HepG2 (cell line): ENCODE data around the gene SPECC1L.
"Not testable (repeated sequence)": the region's sequence is repeated elsewhere in the genome, so short reads cannot be mapped to it uniquely, and the experiment has no call there.

ENCODE experiments used
- ATRX ChIP-seq: sonication (generic); formaldehyde crosslinking; IDR thresholded peaks from 2 replicates; pipeline ENCODE4 v1.4.0; 2020; ENCODE audit warnings: missing genetic modification reagents, borderline replicate concordance
- CTCF ChIP-seq: sonication (generic); formaldehyde crosslinking; IDR thresholded peaks from 2 replicates; pipeline ENCODE4 v1.5.0; 2020; ENCODE audit warnings: mild to moderate bottlenecking, missing genetic modification reagents, moderate library complexity
- EP300 ChIP-seq, 3 experiments: sonication (generic) in 1 of 3; formaldehyde crosslinking in 1 of 3; IDR thresholded peaks; 2 replicates each; pipeline versions ENCODE4 v1.5.1 to v1.6.1; 2011 to 2020; ENCODE audit warnings: low read depth in 2 of 3, low read length in 2 of 3, borderline replicate concordance in 1 of 3, improper control_type of control experiment in 1 of 3, mild to moderate bottlenecking in 1 of 3, missing genetic modification reagents in 1 of 3, moderate library complexity in 1 of 3
- JDP2 ChIP-seq: sonication (generic); formaldehyde crosslinking; IDR thresholded peaks from 2 replicates; pipeline ENCODE4 v1.8.1; 2022; ENCODE audit warnings: missing genetic modification reagents, borderline replicate concordance
- MAFF ChIP-seq: IDR thresholded peaks from 2 replicates; pipeline ENCODE4 v1.6.1; 2011; ENCODE audit warnings: low read depth, low read length, improper control_type of control experiment
- RAD21 ChIP-seq: fragments of 450-650 bp; formaldehyde crosslinking; IDR thresholded peaks from 2 replicates; pipeline ENCODE4 v1.5.0; 2020; ENCODE audit warnings: mild to moderate bottlenecking
- REST ChIP-seq, 2 experiments: IDR thresholded peaks; 2 replicates each; pipeline ENCODE4 v1.6.1; 2011 to 2012; ENCODE audit warnings: low read length in 2 of 2, borderline replicate concordance in 1 of 2, low read depth in 1 of 2, mild to moderate bottlenecking in 1 of 2, moderate library complexity in 1 of 2
- RFXANK ChIP-seq: IDR thresholded peaks from 2 replicates; pipeline ENCODE4 v1.6.1; 2016
- SIX4 ChIP-seq: sonication (generic); formaldehyde crosslinking; IDR thresholded peaks from 2 replicates; pipeline ENCODE4 v1.4.0; 2020; ENCODE audit warnings: missing genetic modification reagents
- TCF12 ChIP-seq, 2 experiments: fragments of 450-650 bp in 1 of 2; sonication (generic) in 1 of 2; formaldehyde crosslinking in 1 of 2; IDR thresholded peaks; 2 replicates each; pipeline versions ENCODE4 v1.6.1 to v1.8.0; 2017 to 2022; ENCODE audit warnings: antibody characterized with exemption in 1 of 2, mild to moderate bottlenecking in 1 of 2, missing genetic modification reagents in 1 of 2, moderate library complexity in 1 of 2
- ZFX ChIP-seq: sonication (generic); formaldehyde crosslinking; IDR thresholded peaks from 2 replicates; pipeline ENCODE4 v1.4.0; 2020; ENCODE audit warnings: mild to moderate bottlenecking, low read depth, missing genetic modification reagents, moderate library complexity
- ZNF230 ChIP-seq: sonication (generic); formaldehyde crosslinking; IDR thresholded peaks from 2 replicates; pipeline ENCODE4 v1.4.0; 2020; ENCODE audit warnings: mild to moderate bottlenecking, missing genetic modification reagents
- ZNF691 ChIP-seq: sonication (generic); formaldehyde crosslinking; IDR thresholded peaks from 2 replicates; pipeline ENCODE4 v1.4.0; 2020; ENCODE audit warnings: missing genetic modification reagents, low read depth, mild to moderate bottlenecking, borderline replicate concordance
- TF ChIP-seq, protein P1 (sequence below), 2 experiments: sonication (generic) in 1 of 2; formaldehyde crosslinking in 1 of 2; IDR thresholded peaks; 2 replicates each; pipeline versions ENCODE4 v1.4.0 to v1.6.1; 2018 to 2020; ENCODE audit warnings: missing genetic modification reagents in 2 of 2, borderline replicate concordance in 1 of 2, low read depth in 1 of 2, mild to moderate bottlenecking in 1 of 2, missing biosample characterization in 1 of 2

DNA sequence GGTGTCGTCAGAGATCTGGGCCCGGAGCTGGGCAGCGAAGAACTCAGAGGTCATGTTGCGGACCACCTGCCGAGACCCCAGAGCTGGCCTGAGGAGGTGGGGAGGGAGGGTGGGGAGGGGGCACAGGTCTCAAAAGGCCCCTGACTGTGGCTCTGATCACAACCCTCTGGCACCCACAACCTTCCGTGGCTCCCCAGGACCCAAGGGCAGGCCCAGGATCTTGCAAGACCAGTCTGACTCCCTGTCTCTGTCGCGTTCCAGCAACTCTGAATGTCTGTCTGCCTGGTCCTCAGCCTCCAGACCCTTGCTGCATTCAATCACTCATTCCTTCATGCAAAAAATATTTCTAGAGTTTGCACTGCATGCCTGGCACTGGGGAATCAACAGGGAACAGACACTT is 21.2 kb upstream of the SPECC1L start:
- not testable (repeated sequence) for TF ChIP-seq TCF12 (IDR thresholded peaks at IDR 0.05); TCF12 (CRISPR knock-in tag; IDR thresholded peaks at IDR 0.05); CTCF (CRISPR knock-in tag); ATRX; ZNF230 (CRISPR knock-in tag); REST (IDR thresholded peaks at IDR 0.05; ENCODE audit: borderline replicate concordance in 1 of 2, low read depth in 1 of 2, low read length in 2 of 2); MAFF; SIX4 (CRISPR knock-in tag); EP300 (IDR thresholded peaks at IDR 0.05; ENCODE audit: low read depth in 2 of 2, low read length in 2 of 2); EP300 (CRISPR knock-in tag; IDR thresholded peaks at IDR 0.05; ENCODE audit: borderline replicate concordance); JDP2 (CRISPR knock-in tag); RAD21 (CRISPR knock-in tag); ZFX (CRISPR knock-in tag); RFXANK; ZNF691 (CRISPR knock-in tag)
- TF ChIP-seq, protein P1, sequence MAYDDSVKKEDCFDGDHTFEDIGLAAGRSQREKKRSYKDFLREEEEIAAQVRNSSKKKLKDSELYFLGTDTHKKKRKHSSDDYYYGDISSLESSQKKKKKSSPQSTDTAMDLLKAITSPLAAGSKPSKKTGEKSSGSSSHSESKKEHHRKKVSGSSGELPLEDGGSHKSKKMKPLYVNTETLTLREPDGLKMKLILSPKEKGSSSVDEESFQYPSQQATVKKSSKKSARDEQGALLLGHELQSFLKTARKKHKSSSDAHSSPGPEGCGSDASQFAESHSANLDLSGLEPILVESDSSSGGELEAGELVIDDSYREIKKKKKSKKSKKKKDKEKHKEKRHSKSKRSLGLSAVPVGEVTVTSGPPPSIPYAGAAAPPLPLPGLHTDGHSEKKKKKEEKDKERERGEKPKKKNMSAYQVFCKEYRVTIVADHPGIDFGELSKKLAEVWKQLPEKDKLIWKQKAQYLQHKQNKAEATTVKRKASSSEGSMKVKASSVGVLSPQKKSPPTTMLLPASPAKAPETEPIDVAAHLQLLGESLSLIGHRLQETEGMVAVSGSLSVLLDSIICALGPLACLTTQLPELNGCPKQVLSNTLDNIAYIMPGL (CRISPR knock-in tag; IDR thresholded peaks at IDR 0.05; ENCODE audit: borderline replicate concordance in 1 of 2, low read depth in 1 of 2) = not testable (repeated sequence)
